Vagina (tissue), 2 donors: ENCODE data around the gene LRRC4.

Experiments
- POLR2A ChIP-seq, 2 donors: fragments of 450-650 bp; IDR thresholded peaks; one replicate each; pipeline ENCODE4 v1.6.1; 2017; ENCODE audit warnings: antibody characterized with exemption in 2 of 2, mild to moderate bottlenecking in 2 of 2, moderate library complexity in 2 of 2
- POLR2AphosphoS5 ChIP-seq, 2 donors: sonication (generic); formaldehyde crosslinking; IDR thresholded peaks; one replicate each; pipeline ENCODE4 v1.9.0; 2017; ENCODE audit warnings: antibody characterized with exemption in 2 of 2, mild to moderate bottlenecking in 2 of 2, low read depth in 1 of 2; ENCODE audit not compliant: insufficient read depth in 1 of 2
- TF ChIP-seq, protein P1 (sequence below), 3 experiments: fragments of 450-650 bp in 2 of 3; fragments of 200-600 bp in 1 of 3; sonication (generic) in 1 of 3; IDR thresholded peaks; one replicate each; pipeline ENCODE4 v1.5.1; 2017 to 2019; ENCODE audit warnings: antibody characterized with exemption in 3 of 3, mild to moderate bottlenecking in 2 of 3, moderate library complexity in 2 of 3

DNA sequence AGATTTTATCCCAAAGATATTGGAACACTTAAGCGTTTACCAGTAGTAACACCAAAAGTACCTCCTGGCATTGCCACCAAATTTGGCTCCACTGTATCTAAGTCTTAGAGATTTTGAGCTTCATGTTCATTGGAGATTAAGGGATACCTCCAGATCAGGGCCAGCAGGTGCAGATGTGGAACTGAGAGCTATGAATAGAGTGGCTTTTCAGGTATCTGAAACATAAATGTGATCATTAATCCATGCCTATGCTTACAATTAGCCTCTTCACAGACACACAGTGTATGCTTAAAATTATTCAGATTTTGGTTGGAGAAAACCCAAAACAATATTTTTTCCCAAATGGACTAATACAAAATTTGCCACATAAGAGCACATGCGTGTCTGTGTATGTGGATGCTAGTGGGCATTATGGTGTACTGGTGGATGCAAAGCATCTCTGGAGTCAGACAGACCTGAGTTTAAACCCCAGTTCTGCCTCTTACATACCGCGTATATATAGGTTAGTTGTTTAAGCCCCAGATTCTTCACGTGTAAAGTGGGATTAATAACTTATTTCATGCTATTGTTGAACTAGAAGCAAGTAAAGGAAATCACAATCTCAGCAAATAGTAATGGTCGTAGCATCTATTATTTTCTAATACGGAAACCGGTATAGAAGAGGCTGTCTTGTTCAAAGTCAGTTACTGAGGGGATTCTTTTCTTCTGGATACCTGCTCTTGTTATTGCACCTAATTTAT is 6.8 kb upstream of the LRRC4 start:
- TF ChIP-seq, protein P1, sequence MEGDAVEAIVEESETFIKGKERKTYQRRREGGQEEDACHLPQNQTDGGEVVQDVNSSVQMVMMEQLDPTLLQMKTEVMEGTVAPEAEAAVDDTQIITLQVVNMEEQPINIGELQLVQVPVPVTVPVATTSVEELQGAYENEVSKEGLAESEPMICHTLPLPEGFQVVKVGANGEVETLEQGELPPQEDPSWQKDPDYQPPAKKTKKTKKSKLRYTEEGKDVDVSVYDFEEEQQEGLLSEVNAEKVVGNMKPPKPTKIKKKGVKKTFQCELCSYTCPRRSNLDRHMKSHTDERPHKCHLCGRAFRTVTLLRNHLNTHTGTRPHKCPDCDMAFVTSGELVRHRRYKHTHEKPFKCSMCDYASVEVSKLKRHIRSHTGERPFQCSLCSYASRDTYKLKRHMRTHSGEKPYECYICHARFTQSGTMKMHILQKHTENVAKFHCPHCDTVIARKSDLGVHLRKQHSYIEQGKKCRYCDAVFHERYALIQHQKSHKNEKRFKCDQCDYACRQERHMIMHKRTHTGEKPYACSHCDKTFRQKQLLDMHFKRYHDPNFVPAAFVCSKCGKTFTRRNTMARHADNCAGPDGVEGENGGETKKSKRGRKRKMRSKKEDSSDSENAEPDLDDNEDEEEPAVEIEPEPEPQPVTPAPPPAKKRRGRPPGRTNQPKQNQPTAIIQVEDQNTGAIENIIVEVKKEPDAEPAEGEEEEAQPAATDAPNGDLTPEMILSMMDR (IDR thresholded peaks at IDR 0.05), result no peak
- TF ChIP-seq POLR2A (IDR thresholded peaks at IDR 0.05), result no peak
- no peak for TF ChIP-seq POLR2AphosphoS5 (IDR thresholded peaks at IDR 0.05; ENCODE audit: insufficient read depth in 1 of 2, low read depth in 1 of 2)
